CD4-positive, alpha-beta T cell treated with Interleukin-15 for 4 hours (primary cell): ENCODE data around the gene RPL10L.

ENCODE experiments used
- DNase-seq: peaks from one replicate; pipeline ENCODE4 v3.0.0-alpha.2; 2020; ENCODE audit warnings: low spot score

RPL10L gene

DNA sequence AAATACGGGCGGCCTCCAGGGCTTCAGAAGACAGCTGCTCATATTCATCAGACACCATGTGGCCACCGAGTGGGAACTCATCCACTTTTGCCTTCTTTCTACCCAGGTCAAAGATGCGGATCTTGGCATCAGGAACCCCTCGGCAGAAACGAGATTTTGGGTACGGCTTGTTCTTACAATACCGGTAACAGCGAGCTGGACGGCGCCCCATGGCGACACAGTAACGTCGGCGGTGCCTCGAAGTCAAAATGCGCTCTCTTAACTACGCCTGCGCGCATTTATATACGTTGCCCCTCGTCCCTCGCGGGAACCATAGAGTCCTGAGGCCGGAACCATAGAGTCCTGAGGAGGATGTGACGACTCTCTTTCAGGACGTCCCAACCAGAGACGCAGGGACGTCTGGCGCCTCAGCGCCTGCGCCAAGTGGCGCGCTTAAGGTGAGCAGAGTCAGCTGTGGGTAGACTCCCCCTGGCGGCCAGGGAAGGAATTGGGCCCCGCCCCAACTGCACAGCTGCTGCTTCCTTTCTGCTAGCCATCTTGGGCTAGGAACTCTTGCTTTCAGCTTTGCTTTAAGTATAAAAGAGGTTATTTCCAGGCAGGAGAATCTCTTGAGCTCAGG, at the start of gene RPL10L:
TSS of gene RPL10L (minus strand) at position 256 of the 619 bp plus-strand sequence. CDS start at position 211, 45 bp downstream.
- no peak for DNase-seq

DNA sequence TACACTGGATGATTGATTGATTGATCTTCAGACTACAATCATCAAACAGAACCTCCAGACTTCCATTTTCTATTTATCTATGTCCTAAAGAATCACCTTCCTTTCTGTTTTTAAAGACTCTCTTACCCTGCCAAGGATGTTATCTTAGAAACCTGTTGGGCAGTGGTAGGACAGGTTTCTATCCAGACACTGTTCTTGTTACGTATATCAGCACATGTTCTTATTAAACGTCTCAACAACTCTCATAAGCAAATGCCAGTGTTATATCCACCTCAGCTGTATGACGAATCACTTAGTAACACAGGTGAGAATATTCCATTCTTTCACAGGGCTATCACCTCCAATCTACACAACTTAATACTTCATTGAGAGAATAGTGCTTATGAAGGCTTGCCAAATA, 40.2 kb upstream of the RPL10L start:
- DNase-seq, result no peak

DNA sequence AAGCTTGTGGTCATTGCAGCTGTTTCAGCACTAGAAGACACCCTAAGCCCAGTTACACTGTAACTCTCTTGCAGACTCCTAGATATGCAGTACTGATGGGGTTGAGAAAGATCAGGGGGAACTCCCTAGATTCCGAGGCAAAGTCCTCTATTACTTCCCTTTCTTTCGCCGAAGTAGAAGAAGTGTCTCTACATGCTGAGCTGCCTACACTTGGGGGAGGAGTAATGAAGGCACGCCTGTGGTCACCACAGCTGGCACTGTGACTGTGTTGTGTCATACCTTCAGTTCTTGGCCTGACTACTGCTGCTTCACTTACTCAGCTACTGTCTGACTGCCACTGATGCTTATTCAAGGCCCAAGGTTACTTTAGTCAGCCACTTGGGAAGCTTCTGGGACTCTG, 35.1 kb upstream of the RPL10L start:
- DNase-seq, result no peak

DNA sequence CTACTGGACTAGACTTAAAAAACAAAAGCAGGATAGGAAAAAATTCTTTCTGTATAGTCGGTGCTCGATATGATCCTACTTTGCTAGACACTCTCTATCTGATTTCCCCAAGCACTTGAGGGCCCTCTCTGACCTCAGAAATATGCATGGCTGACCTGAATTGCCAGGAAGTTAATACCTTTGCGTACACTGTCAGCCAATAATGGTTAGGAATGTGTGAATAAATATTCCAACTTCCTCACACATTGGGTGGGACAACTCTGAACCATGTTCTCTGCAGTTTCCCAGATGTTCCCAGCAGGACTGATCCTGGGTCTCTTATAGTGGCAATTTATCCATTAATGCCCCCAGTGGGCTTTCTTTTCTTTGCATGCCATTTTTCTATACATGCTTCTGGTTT, 20.5 kb upstream of the RPL10L start:
- DNase-seq, result no peak

DNA sequence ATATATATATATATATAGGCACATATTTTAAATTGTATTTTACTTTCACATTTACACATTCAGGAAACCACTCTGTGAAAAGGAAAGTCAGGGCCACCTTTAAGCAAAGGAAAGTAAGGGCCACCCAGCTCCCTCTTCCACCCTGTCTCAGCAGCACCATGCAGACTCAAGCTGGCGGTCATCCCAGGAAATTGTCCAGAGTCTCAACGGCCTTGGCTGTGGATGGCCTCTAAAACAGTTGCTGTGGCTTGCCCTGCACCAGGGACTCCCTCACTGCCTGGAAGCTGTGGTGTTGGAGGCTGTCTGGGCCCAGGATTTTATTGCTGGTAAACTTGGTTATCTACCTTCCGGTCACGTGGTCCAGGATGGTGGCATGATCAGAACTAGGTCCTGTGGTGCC, 11.8 kb upstream of the RPL10L start:
- no peak for DNase-seq

DNA sequence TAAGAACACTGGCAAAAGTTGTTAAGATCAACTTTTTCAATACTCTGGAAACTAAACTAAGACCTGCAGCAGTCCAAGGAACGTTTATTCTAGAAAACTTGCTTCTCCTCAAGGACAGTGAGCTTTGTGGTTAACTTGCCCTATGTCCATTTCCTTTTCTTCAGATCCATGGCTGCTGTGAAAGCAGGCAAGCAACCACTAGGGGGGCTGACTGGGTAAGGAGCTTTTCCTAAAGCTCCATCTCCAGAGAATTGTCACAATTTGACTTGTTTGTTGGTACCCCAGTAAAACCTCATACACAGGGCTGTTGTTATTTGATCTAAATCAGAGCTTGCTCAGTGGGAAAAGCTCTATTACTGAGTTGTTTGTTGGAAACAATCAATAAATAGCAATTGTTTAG, 10.1 kb upstream of the RPL10L start:
- DNase-seq, result no peak

DNA sequence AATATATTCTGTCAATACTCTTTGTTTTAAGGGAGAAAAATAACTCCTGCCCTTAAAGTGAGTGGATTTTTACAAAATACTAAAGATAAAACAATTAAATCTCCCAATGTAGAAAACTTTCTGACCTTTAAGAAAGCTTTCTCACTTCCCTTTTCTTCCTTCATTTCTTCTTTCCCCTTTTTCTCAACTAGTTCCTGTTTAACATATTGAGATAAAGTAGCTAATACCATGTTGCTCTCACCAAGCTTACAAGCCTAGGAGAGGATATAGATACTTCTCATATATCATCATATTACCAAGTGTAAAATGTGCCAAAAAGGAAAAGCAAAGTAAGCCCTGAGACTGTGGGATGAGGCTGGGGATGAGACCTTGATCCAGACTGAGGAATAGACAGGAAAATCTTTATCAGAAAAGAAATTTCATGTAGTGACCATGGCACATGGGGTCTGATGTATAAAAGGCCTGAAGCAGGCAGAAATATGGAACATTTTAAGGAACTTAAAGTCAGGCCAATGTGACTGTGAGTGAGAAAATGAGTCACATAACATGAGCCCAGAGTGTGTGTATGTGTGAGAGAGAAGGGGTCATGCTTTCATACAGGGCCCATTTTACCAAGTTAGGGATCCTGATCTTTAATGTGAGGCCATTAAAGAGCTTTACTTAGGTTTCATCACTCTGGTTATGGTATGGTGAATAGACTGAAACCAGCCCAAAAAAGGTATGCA, 1.6 kb upstream of the RPL10L start:
- DNase-seq, result no peak

DNA sequence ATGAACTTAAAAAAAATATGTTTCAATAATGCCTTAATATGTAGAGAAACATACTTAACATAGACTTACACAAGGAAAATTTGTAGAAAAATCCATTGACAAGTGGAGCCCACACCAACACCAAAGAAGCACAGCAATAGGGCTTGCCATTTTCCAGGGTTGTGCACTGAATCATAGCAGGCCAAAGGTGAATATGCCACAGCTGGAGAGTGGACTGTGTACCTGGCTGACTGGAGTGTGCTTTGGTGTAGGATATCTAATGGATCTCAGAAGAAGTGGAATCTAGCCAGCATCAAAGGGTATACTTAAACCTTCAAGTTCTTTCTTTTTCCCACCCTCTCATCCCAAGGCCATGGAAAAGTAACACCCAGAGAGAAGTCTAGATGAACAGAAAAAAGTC, 4.8 kb downstream of the RPL10L start:
- no peak for DNase-seq

DNA sequence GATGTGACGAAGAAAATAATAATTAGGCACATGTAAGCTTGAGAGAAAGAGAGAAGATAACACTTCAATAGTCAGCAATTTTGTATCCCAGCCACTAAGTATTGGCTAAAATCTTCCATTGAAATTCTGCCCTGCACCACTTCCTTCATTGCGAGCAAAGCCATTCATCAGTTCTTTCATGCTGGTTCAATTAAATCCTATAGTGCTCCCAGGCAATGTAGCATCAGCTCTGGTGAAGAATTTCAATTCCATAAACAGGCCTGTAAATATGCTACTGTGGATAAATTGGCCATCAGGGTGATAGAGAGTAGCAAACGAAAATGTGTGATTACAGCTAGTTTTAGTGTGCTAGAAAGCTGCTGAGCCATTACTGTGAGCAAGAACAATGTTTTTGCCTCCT, 24.7 kb downstream of the RPL10L start:
- no peak for DNase-seq
